ENCODE measurements around the gene LTF.
"Not testable (repeated sequence)": the region's sequence is repeated elsewhere in the genome, so short reads cannot be mapped to it uniquely, and the experiment has no call there.

Gene LTF

GRCh38 chr3:46395766-46396530 lies 68.8 kb downstream of the LTF start:
- no peak for DNase-seq (ENCODE audit: low read depth in 2 of 2)

- no peak for DNase-seq (ENCODE audit: low read depth in 2 of 2)
Observed at GRCh38 chr3:46395210-46395661, 69.5 kb downstream of the LTF start.

- no peak for DNase-seq (ENCODE audit: low read depth in 2 of 2)
Observed at GRCh38 chr3:46393554-46394434, 70.9 kb downstream of the LTF start.

GRCh38 chr3:46393011-46393410 lies 71.7 kb downstream of the LTF start:
- no peak for DNase-seq (ENCODE audit: low read depth in 2 of 2)

- DNase-seq (ENCODE audit: low read depth in 2 of 2), result not testable (repeated sequence)
Observed at GRCh38 chr3:46391526-46391925, 73.2 kb downstream of the LTF start.

- no peak for DNase-seq (ENCODE audit: low read depth in 2 of 2)
Observed at GRCh38 chr3:46389306-46389705, 75.4 kb downstream of the LTF start.

GRCh38 chr3:46388847-46389246 lies 75.9 kb downstream of the LTF start:
- DNase-seq (ENCODE audit: low read depth in 2 of 2), result not testable (repeated sequence)

GRCh38 chr3:46386205-46386604 lies 78.5 kb downstream of the LTF start:
- DNase-seq (ENCODE audit: low read depth in 2 of 2), result no peak
